ENCODE measurements around the gene IRAG1.

DNA sequence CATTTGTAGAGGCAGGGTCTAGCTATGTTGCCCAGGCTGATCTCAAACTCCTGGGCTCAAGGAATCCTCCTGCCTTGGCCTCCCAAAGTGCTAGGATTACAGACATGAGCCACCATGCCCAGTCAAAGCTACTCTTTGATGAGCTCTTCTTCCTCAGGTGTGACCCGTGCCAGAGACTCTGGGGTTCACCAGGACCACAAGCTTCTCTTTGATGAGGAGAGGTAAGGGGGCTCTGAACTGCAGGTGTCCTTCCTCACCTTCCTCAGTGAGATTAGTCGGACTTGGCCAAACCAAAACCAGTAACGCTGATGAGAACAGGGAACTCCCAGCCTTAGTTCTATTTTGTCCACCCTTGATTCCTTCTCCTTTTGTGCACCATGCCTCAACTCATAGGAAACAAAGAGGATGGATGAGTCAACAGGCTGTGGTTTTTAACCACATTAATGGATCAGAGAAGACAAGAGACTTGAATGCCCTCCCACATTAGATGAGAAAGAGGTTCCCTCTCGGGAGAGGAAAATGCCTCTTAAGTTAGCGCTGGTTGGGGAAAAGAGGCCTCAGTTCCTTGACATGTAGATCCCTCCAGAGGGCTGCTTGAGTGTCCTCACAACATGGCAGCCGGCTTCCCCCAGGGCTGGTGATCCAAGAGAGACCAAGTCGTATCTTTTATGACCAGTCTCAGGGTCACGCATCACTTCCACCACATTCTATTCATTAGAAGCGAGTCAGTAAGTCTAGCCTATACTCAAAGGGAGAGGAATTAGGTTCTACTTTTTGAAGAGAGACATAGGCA, 31.8 kb upstream of the IRAG1 start:
- no peak for TF ChIP-seq CTCF (IDR thresholded peaks at IDR 0.05; ENCODE audit: insufficient read depth, low read length, poor library complexity, severe bottlenecking)
- no peak for TF ChIP-seq EZH2phosphoT487 (conservative IDR thresholded peaks at IDR 0.05; ENCODE audit: low read length)
